ENCODE measurements around the gene ABI3.

DNA sequence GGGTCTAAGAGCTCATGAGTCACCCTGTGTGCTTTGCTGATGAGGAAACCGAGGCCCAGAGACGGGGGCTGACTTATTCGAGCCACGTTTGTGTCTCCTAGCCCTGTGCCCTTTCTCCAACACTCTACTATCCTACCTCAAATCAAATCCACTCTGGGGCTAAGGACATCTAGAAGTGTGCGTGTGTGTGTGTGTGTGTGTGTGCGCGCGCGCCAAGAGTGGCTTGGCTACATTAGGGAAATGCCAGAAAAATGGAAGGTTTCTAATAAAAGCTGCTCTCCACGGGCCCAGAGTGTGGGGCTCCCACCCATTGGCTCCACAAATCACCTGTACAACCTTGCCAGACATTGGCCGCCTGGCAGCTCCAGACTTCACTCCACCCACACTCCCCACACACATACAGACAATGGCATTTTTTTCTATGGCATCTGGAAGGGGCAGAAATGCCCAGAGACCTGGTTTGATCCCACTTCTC lies 50.3 kb downstream of the ABI3 start:
- TF ChIP-seq CTCF (IDR thresholded peaks at IDR 0.05) (no peak), POLR2A (IDR thresholded peaks at IDR 0.05) (no peak)
